Kidney capillary endothelial cell (primary cell): ENCODE results near the gene CDHR2.
"Not testable (repeated sequence)": the region's sequence is repeated elsewhere in the genome, so short reads cannot be mapped to it uniquely, and the experiment has no call there.

Experiments
- DNase-seq: peaks from one replicate; pipeline ENCODE4 v3.0.0-alpha.2; 2018; ENCODE audit warnings: low spot score

Gene CDHR2

DNA sequence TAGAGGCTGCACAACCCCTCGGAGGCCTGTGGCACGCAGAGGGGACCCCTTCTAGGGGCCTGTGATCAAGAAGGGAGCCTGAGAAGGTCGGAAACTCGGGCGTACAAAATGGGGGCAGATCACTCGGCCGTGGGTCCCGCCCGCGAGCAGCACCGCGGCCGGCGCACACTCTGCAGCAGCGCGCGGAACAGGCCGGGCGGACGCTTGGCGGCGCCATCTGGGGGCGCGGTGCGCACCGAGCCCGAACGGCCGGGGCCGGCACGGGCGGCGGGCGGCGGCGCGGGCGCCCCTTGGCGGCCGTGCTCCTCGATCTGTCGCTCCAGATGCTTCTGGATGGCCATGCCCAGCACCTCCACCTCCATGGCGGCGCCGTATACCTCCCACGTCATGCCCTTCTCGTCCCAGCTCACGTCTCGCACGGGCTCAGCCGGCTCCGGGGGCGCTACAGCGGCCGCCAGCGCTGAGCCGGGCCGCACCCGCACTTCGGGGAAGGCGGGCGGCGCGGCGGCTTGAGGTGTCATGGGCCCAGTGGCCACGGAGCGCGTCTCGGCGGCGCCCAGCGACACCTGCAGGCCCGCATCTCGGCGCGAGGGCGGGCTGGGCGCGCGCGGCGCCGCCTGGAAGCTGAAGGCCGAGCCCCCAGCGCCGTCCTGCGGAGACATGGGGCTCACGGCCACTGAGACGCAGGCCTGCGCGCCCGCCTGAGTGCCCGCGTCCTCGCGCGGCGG, 47.7 kb downstream of the CDHR2 start:
- peak; percentile 32 for DNase-seq

DNA sequence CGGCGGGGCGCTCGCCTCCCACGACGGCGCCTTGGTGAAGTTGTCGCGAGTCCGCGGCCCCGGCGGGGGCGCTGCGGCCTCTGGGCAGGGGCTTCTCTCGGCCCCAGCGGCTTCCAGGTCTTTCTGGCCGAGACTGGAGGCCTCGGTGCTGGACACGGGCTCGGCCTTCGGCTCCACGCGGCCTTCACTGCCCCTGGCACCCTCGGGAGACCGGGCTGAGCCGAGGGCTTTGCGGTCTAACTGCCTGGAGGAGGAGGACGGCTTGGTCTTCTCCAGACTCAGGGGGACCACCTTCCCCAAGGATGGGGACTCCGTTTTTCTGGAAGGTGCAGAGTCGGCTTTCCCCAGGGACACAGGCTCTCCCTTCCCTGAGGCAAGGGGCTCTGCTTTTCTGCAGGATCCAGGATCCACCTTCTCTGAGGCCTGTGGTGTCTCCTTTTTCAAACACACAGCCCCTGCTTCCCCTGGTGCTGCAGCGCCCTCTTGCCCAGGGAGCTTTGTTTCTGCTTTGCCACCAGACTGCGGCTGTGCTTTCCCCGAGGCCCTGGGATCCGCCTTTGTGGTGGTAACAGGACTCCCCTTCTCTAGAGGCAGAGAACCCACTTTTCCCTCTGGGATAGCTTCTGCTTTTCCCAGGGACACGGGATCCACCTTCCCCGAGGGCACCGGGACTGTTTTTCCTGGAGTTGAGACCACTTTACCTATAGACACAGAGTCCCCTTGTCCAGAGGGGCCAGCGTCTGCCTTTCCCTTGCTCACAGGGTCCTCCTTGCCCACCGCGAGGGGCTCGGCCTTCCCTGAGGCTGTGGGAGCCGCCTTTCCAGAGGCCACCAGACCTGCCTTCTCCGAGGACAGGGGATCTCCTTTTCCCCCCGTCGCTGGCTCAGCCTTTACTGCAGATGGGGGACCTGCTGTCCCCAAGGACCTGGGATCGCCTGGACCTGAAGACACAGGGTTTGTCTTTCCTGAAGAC, 48.6 kb downstream of the CDHR2 start:
- DNase-seq = no peak

DNA sequence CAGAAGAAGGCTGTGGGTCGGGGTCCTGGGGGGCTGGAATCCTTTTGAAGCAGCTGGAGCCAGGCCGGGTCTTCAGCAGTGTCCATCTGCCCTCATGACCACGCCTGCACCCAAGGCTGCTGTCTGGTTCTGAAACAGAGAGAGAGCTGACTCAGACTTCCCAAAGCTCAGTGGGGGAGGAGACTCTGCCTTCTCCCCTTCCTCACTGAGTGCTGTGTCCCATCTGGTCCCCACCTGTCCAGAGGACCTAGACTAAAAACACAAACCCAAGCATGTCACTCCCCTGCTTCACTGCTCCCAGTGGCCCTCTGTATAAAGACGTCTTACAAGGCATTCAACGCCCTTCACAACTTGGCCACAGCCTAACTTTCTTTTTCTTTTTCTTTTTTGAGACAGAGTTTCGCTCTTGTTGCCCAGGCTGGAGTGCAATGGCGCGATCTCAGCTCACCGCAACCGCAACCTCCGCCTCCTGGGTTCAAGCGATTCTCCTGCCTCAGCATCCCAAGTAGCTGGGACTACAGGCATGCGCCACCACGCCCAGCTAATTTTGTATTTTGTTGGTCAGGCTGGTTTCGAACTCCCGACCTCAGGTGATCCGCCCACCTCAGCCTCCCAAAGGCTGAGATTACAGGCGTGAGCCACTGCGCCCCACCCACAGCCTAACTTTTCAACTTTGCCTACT, 50.7 kb downstream of the CDHR2 start:
- DNase-seq = not testable (repeated sequence)

DNA sequence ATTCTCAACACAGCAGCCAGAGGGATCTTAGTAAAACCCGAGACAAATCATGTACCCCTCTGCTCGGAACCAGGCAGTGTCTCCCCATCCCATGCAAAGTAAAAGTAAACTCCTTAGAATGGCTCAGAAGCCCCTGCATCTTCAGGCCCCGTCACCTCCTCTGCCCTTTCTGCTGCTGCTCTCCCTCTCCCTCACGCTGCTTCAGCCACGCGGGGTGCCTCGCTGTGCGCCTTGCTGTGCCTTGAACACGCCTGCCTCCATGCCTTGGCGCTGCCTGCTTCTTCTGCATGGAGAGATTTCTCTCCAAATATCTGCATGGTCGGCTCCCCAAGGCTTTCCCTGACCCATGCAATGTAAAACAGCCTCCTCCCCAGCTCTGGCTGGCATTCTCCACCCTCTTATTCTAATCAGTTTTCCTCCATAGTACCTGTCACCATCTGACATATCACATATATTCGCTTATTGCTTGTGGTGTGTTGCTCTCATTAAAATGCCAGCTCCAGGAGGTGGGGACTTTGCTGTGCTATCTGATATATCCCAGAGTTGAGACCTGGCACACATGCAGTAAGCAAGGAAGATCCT, 52.9 kb downstream of the CDHR2 start:
- DNase-seq = no peak

DNA sequence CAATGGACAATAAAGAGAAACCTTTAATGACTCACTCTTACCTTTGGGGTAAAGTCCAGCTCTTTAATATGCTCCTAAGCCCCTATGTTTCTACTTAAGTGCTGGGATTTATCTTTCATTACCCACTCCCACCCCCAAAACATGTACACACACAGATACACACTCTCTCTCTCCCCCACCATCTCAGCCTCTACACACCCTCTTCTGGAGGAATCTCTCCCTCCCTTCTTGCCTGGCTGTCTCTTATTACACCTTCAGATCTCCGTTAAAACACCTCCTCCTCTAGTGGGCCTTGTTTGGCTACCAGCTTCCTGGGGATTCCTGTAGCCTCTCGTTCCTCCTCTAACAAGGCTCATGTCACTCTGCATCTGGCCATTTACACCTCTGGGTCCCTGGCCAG, 53.9 kb downstream of the CDHR2 start:
- no peak for DNase-seq

DNA sequence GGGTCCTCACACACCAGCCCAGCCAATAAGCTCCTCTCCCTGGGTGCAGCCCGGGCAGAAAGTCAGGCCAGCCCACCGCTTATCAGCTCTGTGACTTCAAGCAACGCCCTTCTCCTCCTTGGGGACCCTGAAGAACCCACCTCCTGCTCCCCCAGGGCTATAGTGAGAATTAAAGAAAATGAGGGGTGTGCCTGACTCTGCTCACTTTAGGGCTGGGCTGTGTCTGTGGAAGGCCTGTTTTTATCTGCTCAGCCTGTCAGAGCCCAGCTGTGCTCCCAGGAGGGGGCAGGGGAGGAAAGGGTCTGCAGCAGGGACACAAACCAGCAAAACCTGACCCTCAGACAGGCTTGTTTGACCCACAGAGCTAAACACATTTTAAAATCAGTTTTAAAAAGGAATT, 56.9 kb downstream of the CDHR2 start:
- no peak for DNase-seq

DNA sequence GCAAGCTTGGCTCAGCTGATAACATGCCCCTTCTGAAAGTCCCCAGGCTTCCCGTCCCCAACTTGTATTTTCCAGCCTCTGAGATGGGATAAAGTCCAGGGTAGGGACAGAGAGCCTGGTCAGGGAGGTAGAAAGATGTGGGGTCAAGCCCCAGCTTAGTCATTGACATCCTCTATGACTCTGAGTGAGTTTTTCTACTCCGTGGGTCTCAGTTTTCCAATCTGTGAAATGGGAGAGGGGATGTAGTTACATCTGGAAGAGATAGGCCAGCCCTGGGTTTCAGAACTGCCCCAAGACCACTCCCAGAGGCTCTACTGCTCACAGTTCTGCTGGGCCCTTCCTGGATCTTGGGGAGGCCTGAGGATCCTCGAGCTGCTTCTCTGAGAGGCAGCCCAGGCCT, 57.7 kb downstream of the CDHR2 start:
- no peak for DNase-seq

DNA sequence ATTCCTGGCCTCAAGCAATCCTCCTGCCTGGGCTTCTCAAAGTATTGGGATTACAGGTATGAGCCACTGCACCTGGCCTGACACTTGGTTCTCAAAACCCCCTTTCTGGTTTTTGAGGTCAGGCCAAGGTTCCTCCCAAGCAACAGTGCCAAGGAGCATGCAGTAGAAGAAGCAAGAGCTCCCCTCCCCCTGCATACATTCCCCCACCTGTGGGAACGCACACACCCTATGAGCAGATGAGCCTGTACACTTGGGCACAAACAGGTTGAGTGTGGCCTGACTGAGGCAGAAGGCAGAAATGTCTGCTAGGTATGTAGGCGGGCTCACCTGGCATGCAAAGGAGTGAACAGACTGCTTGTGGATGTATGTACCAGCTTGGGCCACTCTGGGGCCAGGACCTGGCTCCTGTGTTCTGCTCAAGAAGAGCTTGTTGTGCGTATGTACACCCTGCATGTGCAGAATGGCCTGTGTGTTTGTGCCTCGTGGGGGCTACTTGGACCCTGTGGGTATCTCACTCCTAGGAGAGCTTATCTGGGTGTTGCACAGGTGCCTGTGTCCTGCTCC, 59.1 kb downstream of the CDHR2 start:
- no peak for DNase-seq

DNA sequence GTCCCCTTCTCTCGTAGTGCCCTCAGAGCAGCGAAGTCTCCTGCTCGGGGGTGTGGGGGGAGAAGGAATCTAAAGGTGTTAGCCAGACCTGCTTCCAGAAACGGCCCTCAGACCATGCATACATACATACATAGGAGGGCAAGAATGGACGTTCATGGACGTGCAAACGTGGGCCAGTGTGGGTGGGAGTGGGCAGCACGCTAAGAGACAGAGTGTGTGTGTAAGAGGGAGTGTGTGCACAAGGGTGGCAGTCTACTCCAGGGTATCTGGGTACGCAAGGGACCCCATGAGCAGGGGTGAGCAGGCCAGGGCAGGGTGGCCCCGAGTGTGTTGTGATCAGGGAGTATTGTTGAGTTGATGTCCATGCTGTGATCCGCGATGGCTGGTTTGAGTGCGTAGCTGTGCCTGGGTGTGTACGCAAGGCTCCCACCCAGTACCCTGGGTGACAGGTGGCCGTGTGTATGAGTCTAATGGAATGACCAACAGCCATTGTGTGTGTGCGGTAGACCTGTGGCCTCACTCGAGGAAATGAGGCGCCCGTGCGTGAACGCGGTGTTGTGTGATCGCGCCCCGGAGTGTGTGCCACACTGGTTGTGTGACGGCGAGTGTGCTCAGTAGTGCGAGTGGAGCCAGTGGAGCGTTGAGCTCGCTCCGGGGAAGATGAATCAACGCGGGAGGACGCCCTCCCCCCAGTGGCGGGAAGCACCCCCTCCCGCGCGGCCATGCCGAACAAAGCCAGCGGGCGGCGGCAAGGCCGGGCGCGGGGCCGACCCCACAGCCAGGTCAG, 60.0 kb downstream of the CDHR2 start:
- DNase-seq = no peak

DNA sequence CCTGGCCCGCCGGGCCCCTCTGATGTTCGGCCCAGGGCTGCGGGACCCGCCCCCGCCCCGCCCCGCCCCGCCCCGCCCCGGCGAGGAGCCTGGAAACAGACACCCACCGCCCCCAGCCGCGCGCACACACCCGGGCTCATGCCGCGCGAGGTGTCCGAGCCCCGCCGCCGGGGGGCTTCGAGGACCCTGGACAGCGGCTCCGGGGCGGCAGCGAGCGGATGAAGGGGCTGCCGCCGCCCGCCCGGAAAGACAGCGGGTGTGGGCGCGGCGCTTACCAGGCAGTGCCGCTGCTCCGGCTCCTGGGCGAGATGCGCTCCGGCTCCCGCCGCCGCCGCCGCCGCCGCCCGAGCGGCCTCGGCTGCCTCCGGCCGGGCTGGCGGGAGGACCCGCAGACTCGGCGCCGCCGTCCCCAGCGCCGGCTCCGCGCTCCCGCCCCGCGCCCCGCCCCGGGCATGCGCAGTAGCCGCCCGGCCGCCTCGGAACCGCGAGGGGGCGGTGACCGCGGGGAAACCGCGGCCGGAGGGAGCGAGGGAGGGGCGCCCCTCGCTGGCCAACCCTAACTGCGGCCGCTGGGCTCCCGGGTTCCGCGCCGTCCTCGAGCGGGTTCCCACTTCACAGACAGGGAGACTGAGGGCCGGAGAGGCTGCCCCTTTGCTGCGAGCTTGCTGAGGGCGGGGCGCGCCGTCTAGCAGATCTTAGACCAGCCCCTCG, 60.7 kb downstream of the CDHR2 start, which contains the start of gene GPRIN1:
Gene GPRIN1 (minus strand): TSS at position 433 of the 711 bp plus-strand sequence. CDS start 10,322 bp downstream, outside the sequence.
- DNase-seq = peak; percentile 60

DNA sequence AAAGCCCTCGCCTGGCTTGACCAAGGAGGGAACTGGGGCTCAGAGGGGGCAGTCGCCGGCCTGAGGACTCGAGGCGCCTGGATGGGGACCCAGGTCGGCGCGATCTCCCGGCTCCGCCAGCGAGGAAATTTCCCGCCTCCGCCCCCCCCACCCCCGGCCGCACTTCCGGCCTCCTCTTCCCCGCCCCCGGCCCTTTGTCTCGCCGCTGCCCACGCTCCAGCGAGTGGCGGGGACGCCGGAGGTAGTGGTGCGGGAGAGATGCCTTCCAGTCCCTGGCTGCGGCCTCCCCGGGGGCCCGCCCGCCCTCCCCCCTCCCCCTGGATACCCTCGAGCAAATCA, 61.3 kb downstream of the CDHR2 start:
- no peak for DNase-seq

DNA sequence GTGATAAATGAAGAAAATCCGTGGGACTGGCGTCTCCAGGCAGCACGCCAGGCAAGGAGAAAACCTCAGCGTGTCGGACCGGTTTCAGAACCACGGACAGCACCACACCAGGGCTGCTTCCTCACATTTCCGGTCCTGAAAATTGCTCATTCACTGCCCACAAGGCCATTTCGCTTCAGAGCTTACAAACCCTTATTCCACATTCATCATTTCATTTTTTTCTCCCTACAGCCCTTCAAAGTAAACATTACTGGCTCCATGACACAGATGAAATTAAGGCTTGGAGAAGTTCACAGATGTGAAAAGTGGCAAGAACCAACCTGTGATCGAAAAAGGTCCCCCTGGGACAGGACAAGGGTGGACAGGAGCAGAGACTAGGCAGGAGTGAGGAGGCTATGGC, 62.3 kb downstream of the CDHR2 start:
- peak; percentile 85 for DNase-seq

DNA sequence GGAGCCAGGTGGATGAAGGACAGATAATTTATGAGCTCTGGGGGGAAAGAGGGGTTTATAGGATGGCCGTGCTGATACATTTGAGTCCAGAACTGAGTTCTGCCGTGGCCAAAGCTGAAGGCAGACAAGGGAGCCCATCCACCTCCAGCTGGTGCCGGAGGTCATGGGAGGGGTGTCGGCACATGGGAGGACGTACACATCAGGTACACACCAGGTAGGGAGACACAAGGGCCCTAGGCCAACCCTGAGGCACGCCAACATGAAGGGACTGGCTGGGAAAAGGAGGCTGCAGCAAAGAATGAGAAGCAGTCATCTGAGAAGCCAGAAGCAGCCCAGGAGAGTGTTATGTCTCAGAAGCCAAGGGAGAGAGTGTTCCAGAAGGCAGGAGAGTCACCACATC, 62.9 kb downstream of the CDHR2 start:
- no peak for DNase-seq

DNA sequence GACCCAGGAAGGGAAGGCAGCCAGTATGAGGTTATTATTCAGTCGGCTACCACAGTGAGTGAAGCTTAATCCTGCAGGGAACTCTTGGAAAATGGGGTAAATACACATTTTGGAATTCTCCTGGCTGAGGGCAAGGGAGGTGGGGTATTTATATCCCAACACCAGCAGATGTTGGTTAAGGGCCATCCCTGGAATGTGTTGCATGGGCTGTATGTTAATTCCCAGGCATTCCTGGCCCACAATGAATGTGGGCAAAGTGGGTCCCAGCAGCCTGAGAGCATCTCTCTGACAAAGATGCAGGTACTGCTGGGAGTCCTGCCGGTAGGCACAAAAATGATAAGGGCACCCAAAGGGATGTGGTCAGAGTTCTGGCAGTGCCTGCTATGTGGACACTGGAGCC, 63.7 kb downstream of the CDHR2 start:
- DNase-seq = no peak

DNA sequence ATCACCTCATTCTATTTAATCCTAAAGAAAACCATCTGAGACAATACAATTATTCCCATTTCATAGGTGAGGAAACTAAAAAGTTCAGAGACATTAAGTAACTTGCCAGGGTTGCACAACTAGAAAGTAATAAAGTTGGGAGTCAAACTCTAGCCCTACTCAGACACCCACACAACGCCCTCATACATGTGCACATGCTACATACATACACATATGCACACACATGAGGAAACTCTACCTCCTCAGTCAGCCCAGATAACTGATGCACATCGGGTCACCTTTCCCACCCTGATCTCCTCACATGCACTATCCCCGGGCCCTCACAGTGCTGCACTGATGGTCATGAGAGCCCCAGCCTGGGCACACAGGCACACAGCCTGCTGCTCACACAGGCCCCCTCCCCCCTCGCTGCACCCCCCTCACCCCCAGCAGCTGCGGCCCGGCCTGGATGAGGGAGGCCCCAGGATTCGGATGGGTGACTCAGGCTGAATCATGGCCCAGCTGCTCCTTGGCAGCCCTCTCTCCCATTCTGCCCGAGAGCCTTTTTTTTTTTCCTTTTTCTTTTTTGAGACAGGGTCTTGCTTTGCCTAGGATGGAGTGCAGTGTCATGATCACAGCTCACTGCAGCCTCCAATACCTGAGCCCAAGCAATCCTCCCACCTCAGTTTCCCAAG, 65.8 kb downstream of the CDHR2 start:
- DNase-seq = peak; percentile 31

DNA sequence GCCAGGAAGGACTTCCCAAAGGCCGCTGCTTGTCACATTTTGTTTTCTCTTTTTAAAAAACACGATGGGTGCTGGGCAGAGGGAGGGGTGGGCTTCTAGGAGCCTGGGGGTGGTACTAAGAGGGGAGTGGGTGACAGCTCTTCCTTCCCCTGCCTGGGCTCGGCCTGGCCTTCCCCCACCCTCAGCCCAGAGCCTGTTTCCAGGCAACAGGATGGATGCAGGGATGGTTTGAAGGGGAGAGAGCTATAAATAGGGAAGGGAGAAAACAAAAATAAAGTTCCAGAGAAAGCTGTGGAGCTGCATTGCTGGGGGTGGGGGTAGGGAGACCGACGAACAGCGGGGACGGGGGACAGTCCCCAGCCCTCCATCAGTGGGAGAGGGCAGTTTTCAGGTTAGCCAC, 67.4 kb downstream of the CDHR2 start:
- DNase-seq = no peak

DNA sequence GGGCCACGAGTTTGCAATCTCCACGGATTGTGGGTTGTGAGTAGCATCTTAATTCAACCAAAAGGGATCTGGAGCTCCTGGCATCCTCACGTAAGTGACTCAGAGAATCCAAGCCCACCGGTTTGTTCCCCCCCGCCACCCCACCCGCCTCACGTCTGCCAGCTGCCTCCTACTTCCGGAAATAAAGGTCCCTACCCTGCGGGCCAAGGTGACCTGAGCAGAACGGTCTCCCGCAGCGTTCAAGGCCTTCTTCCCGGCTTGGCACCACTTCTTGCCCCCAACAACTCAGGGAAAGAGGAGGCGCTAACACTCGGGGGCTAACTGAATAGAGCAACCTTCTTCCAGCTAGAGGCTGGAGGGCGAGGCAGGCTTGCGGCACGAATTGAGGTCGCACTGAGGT, 69.6 kb downstream of the CDHR2 start:
- no peak for DNase-seq

DNA sequence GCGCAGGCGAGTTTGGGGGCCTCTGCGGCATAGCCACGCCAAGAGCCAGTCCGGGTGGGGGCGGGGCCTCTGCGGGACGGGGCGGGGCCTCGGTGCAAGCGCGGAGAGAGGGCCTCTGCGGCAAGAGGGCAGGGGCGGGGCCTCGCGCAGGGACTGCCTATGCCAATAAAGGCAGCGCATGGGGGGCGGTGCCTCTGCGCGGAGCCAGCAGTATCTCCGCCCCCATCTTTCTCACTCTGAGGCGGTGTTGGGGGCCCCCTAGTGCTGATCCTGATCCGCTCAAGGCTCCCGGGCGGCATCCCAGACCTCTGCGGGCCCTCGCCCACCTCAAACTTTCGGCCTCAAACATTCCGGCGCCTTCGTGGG, 70.0 kb downstream of the CDHR2 start:
- peak; percentile 77 for DNase-seq

DNA sequence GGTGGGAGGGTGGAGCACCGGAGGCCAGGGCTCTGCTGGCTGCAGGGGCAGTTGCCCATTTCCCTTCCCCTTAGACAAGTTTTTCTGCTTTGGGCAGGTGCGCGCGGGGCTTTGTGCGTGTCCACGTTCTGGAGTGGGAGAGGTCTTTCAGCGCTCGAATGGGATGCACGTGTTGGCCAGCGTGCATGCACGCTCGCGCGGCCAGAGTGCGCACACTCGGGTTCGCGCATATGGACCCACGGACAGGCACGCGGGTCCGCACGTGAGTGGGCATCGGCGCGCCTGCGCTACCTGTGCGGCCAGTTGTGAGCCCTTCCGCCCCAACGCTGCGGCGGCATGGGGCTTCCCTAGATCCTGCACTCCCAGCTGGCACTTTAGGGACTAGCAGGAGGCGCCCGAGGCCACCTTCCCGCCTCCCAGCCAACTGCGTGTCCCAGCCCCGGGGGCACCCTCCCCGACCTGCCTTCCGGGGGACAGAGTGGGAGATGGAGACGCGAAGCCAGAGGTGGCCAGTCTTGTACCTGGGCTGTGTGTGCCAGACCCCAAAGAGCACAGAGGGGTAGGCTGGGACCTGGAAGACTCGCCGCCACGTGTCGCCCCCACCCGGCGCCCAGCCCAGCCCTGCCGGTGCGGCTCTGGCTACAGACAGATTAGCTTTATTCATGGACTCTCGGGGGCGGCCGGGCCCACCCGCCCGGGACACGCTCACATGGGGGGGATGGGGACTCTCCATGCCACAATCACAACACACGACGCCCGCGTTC, 70.6 kb downstream of the CDHR2 start:
- DNase-seq = no peak
